CD4-positive, alpha-beta T cell treated with Interleukin-12 subunit alpha and Interleukin-12 subunit beta, for 1 hour (primary cell): Measurements from ENCODE around the gene MAD1L1.
A peak's percentile ranks its signal among the peaks of the same experiment; 100 is the strongest.
"Not testable (repeated sequence)": the region's sequence is repeated elsewhere in the genome, so short reads cannot be mapped to it uniquely, and the experiment has no call there.

ENCODE experiments used
- DNase-seq: peaks from one replicate; pipeline ENCODE4 v3.0.0-alpha.2; 2020

MAD1L1 gene

DNA sequence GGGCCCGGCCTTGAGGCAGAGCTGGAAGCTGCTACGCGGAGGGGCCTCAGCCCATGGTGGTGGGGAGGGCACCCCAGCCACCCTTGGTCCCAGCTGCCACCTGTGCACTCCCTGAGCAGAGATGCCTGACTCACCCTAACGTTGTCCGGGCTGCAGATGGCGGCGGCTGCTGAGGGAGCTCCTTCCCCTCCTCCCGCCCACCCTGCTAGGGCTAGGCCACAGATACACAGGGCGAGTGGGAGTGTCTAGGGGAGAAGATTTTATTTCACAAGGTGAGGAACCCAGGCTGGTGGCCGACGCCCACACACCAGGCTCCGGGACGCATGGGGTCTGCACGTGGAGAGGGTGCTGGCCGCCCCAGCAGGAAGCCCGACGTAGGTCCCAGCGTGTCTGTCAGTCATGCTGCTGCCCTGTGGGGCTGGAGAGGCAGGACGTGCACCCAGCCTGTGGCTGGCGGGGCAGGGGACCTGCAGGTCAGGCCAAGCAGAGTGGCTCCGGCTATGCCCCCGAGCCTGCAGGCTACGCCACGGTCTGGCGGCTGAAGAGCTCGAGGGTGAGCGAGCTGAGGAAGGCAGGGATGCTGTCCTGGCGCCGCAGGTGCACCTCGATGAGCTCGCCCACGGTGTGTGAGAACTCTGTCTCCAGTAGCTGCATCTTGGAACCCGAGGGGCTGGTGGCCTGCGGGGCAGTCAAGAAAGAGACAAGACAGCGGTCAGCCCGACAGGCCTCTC, 417.0 kb downstream of the MAD1L1 start:
- not testable (repeated sequence) for DNase-seq

DNA sequence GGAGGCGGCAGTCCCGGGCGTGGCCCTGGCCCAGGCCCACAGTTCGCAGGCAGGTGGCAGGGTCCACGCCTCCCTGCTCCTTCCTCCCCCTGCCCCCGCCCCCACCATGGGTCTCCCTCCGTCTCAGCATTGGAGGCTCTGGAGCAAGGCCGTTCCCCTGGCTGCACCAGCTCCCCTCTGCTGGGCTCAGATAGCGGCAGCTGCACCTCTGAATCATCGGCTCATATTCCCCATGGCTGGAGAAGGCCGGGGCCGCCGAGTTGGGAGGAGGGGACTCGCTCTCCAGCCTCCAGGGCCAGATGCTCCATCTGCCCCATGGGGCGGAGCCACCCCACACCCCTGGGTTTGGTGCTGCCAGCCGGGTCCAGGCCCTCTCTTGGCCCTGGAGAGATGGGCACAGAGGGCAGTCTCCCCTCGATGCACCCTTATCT, 417.7 kb downstream of the MAD1L1 start:
- DNase-seq, result no peak

GRCh38 chr7:1814089-1814811, 418.5 kb downstream of the MAD1L1 start:
- no peak for DNase-seq

DNA sequence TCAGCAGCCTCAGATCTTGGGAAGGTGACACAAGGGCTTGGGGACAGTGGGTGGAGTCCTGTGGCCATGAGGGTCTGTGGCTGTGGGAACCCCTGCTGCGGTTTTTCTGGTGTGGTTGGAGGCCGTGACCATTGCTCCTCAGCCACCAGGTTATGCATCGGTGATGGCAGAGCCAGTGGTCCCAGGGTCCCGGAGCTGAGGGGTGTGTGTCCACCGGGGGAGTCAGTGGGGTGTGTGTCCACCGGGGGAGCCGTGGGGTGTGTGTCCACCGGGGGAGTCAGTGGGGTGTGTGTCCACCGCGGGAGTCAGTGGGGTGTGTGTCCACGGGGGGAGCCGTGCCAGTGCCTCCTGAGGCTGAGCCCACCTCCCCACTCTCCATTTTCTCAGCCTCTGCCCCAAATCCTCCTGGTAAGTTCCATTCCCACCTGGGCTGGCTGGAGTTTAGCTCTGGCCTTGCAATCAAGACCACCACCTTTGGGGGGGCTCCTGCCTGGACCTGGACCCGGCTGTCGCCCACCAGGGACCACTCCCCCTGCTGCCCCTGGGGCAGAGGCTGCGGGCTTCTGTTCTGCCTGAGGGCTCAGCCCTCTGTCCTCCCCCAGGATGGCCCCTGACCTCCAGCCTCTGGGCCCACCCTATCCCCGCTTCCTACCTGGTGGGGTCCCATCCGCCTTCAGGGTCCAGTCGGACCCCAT, 419.2 kb downstream of the MAD1L1 start:
- no peak for DNase-seq

DNA sequence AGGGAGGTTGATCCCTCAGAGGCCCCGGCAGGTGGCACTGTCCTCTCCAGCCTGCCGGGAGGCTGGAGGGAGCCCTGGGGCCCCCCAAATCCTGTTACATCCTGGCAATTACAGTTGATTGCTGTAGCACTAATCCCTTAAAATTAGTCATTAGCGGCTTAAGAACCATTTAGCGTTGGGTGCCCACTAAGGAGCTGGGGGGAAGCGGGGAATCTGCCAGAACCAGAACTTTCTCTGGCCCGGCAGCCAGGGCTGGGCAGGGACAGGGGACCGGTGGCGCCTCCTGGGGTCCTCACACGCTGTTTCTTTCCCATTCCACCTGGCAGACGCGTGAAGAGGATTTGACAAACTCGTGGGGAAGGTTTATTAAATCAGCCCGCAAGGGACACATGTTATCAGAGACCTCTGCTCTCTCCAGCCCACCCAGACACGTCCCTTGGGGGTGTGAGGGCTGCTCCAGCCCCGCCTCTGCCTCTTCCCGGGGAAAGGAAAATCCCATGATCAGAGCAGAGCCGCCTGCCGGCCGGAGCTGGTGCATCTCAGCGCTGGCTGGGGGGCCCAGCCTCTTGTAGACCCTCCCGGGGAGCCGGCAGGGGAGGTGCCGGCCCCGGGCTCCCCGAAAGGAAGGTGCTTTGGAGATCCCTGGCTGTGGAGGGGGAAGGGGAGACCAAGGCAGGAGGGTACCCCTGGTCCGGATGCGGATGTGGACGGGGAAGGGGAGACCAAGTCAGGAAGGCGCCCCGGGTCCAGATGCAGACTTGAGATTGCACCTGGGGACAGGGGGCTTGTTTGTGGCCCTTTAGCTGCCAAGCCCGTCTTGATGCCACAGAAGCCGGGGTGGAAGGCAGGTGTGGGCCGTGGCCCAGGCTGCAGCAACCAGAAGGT, 420.0 kb downstream of the MAD1L1 start:
- DNase-seq, result peak; percentile 20

DNA sequence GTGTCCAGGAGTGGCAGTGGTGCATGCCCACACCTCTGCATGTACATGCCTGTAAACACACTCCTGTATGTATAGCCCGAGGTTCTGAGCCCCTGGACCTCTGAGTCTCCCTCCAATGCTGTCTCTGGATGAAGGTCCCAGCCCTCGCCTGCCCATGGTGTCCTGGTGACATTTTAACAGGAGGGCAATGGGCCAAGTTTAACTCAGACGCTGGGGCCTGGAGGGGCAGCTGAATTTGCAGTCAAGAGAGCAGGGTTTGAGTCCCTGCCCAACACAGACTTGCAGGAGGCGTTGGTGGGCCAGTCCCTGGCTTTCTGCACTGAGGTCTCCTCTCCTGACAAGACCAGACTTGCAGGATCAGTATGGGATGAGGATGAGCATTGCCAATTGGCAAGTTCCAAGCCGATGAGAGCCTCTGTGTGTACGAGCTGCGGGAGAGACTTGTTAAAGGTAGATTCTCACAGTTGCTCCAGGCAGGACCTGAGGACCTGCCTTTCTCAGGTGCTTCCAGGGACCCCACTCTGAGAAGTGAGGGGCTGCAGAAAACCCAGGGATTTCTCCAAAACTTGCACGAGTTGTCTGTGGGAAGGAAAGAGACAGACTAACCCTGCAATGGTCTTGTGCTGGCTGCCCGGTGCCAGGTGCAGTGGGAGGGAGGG, 420.8 kb downstream of the MAD1L1 start:
- DNase-seq, result no peak

DNA sequence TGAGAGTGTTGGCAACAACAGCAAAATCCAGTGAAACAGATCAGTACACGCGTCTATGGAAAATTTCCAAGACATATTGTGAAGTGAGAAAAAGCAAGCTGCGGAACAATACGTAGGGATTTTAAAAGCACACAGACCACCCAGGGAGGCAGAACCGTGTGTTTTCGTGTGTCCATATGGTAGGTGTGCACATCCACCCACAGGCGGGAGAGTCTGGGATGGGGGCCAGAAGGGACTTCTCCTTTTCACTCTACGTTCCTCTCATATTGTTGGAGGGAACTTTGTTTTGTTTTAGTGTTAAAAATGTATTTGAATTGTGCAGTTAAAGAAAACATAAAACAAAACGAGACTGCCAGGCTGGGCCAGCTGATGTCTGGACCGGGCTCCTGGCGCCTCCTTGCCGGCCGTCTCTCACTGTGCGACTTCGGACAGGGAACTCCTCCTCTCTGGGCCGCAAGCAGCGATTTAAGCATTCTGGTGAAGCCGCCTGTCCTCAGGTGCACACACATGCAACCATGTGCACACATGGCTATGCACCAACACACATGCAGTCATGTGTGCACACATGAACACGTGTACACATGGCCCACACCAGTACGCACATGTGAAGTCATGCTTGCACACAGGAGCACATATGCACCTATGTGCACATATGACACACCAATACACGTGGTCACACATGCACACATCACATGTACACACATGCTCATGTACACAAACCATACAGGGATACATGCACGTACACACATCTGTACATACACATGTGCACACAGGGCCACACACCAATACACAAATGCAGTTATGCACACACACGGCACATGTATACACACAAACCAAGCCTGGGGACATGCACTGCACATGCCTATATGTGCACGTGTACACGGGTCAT, 421.5 kb downstream of the MAD1L1 start:
- DNase-seq, result no peak

- DNase-seq, result no peak
These were observed 422.2 kb downstream of the MAD1L1 start for GRCh38 chr7:1810521-1810920.

DNA sequence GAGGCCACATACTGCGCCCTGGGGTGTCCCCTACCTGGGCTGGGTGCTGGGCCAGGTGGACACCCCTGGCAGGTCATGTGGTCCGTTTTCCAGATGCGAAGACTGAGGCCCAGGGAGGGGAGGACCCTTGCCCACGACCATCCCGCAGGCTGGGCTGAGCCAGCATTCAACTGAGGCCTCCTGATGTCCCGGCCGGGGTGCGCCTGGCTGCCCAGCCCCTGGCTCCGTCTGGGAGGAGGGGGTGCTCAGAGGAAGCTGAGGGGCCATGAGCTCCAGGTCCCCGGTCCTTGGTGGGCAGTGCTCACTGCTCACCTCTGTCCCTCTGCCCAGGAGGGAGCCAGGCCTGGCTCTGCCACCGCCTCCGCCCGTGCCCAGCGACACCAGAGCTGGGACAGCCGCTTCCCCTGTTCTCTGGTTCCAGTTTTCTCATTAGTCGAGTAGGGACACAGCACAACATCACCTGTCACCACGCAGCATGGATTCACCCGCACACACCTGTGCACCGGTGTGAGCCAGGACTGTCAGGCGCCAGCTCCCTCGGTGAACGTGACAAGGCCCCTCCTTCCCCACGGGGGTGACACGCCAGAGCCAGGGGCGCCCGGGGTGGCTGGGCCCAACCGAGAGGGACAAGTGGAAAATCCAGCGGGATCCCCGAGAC, 423.0 kb downstream of the MAD1L1 start:
- DNase-seq, result no peak

DNA sequence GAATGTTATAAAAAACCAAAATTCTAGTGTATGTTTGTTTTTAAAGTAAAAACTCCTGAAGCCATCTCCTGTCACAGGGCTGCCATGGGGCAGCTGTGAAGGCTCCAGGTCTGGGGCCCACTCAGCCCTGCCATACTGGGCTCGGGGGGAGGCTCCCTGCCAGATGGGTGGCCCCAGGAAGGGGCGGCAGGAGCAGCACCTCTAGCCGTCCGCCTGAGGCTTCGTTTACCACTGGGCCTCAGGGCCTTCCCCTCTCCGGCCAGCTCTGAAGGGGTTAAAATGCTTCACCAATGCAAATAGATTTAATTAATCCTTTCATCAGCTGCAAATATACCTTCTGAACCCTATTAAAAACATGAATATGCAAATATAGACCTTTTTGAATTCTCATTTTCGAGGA, 423.7 kb downstream of the MAD1L1 start:
- no peak for DNase-seq

DNA sequence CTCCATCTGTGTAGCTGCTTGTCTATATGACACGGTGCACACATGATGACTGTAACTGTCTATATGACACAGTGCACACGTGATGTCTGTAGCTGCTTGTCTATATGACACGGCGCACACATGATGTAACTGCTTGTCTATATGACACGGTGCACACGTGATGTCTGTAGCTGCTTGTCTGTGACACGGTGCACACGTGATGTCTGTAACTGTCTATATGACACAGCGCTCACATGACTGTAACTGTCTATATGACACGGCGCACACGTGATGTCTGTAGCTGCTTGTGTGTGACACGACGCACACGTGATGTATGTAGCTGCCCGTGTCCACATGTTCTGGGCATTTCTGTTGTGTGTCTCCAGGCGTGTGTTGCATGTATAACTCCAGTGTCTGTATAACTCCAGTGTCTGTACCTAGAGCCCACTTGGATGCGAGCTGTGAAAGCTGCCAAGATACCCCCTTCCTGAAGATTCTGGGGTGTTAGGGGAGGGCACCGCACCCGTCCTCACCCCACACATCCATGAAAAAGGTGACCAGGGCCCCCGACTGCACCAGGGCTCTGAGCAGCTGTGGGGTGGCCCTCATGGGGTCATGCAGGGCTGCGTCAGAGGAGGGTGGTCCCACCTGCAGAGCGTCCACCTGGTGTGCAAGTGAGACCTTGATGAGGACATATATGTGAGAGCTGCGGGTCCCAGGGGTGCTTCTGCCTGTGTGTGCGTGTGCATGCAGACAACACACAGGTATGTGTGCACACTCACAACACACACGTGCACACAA, 424.7 kb downstream of the MAD1L1 start:
- no peak for DNase-seq

DNA sequence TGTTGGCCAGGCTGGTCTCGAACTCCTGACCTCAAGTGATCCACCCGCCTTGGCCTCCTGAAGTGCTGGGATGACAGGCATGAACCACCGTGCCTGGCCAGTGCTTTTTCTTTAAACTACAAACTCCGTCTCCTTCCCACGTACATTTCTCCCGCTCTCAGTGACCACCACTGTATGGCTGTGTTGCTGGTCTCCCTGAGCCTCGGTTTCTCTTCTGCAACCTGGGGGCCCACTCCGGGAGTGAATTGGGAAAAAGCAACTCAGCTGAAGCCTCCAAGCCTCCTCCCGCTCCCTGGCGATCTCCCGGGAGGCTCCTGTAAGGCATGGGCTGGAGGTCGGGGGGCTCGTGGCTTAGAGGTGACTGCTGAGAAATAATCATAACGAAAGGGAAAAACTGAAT, 426.4 kb downstream of the MAD1L1 start:
- no peak for DNase-seq

GRCh38 chr7:1804310-1804709, 428.4 kb downstream of the MAD1L1 start:
- no peak for DNase-seq

DNA sequence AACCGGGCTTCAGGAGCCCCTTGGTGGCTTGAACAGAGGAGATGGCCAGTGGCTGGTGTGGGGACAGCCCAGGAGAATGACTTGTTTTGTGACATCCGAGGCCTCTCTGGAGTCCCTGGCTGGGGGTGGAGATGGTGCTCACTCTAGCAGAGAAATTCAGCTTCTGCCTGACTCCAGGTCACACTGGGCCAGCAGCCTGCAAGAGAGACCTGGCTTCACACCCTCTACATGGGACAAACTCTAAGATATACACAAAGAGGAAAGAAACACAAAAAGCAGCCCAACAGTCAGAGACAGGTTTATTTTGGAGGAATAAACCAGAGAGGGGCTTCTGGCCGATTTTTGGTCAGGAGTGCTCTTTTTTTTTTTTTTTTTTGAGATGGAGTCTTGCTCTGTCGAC, 429.8 kb downstream of the MAD1L1 start:
- DNase-seq, result no peak

GRCh38 chr7:1800902-1801301, 431.8 kb downstream of the MAD1L1 start:
- DNase-seq, result no peak

- DNase-seq, result no peak
These were observed 434.6 kb downstream of the MAD1L1 start for GRCh38 chr7:1798191-1798590.

DNA sequence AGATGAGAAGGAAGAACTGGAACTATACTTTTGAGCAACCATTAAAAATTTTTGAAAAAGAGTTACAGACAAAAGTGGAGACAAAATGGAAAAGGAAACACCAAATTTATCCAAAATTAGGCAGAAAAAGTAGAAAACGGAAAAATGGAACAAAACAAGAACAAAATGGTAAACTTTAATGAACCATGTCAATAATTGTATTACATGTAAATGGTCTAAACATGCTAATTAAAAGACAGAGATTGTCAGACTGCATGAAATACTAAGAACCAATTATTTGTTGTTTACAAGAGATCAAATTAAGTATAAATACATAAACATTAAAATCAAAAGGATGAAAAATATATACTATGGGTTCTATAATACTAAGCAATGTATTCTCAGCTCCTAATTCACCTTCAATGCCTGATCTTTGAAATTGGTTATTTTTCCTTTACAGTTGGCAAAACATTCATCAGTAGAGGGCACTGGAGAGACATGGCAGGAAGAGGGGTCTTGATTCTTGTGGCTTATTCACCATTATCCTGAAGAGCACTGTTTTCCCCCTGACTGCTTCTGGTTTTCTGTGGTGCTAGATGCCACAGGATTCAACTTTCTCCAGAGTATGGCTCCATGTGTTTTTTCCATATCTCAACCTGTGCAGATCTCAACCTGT, 437.7 kb downstream of the MAD1L1 start:
- no peak for DNase-seq

GRCh38 chr7:1787681-1788235, 445.0 kb downstream of the MAD1L1 start:
- no peak for DNase-seq

- DNase-seq, result no peak
These were observed 445.5 kb downstream of the MAD1L1 start for GRCh38 chr7:1787241-1787640.
